Liver (tissue), 9 donors: ENCODE data around the gene RPH3AL. TPM values are rescaled to one million over a fixed set of nuclear protein-coding genes. Genes with fewer than 3 reads are reported as not detected.

ENCODE experiments used
- DNase-seq: peaks from one replicate; pipeline ENCODE4 v3.0.0-alpha.2; 2017; ENCODE audit warnings: low spot score
- H3K27ac ChIP-seq, 2 donors: one replicate each; pipeline ENCODE4 v1.7.0; 2013; ENCODE audit warnings: inconsistent platforms in 2 of 2, low read length in 2 of 2, control low read depth in 1 of 2, low read depth in 1 of 2, mild to moderate bottlenecking in 1 of 2
- H3K27me3 ChIP-seq, 4 donors: one replicate each; pipeline versions ENCODE4 v1.6.1 to v1.7.0; 2013; ENCODE audit warnings: low read length in 3 of 4, inconsistent platforms in 1 of 4, mild to moderate bottlenecking in 1 of 4, moderate library complexity in 1 of 4; ENCODE audit not compliant: control insufficient read depth in 4 of 4, insufficient read depth in 4 of 4
- H3K36me3 ChIP-seq, 4 donors: one replicate each; pipeline versions ENCODE4 v1.6.1 to v1.7.0; 2013; ENCODE audit warnings: low read length in 3 of 4, mild to moderate bottlenecking in 3 of 4, low read depth in 1 of 4, moderate library complexity in 1 of 4; ENCODE audit not compliant: control insufficient read depth in 4 of 4, insufficient read depth in 3 of 4
- H3K4me1 ChIP-seq, 4 donors: one replicate each; pipeline versions ENCODE4 v1.6.1 to v1.7.0; 2013; ENCODE audit warnings: low read length in 3 of 4, mild to moderate bottlenecking in 3 of 4, moderate library complexity in 1 of 4; ENCODE audit not compliant: control insufficient read depth in 4 of 4, insufficient read depth in 4 of 4
- H3K4me3 ChIP-seq, 3 donors: one replicate each; pipeline versions ENCODE4 v1.6.1 to v1.7.0; 2013; ENCODE audit warnings: low read length in 3 of 3, control low read depth in 1 of 3, low read depth in 1 of 3, mild to moderate bottlenecking in 1 of 3
- H3K9ac ChIP-seq, 2 donors: one replicate each; pipeline ENCODE4 v1.7.0; 2013; ENCODE audit warnings: low read length in 2 of 2, mild to moderate bottlenecking in 2 of 2, moderate library complexity in 2 of 2, control low read depth in 1 of 2, low read depth in 1 of 2
- H3K9me3 ChIP-seq, 4 donors: one replicate each; pipeline versions ENCODE4 v1.6.1 to v1.7.0; 2013; ENCODE audit warnings: low read length in 3 of 4; ENCODE audit not compliant: control insufficient read depth in 4 of 4
- ATF3 ChIP-seq: IDR thresholded peaks from 2 replicates; pipeline ENCODE4 v1.6.1; 2016; ENCODE audit warnings: antibody characterized with exemption
- CTCF ChIP-seq: fragments of 150-350 bp; IDR thresholded peaks from 2 replicates; pipeline ENCODE4 v1.5.1; 2017; ENCODE audit warnings: improper control_type of control experiment, low read depth, low read length; ENCODE audit not compliant: missing input control
- EGR1 ChIP-seq, 2 donors: IDR thresholded peaks; 2 replicates each; pipeline ENCODE4 v1.6.1; 2016 to 2018; ENCODE audit warnings: antibody characterized with exemption in 2 of 2, low read depth in 2 of 2
- FOXA1 ChIP-seq: IDR thresholded peaks from 2 replicates; pipeline ENCODE4 v1.6.1; 2016; ENCODE audit warnings: antibody characterized with exemption
- FOXA2 ChIP-seq: IDR thresholded peaks from 2 replicates; pipeline ENCODE4 v1.6.1; 2016; ENCODE audit warnings: antibody characterized with exemption
- GABPA ChIP-seq, 2 donors: IDR thresholded peaks in 1 of 2; conservative IDR thresholded peaks in 1 of 2; 2 replicates each; pipeline ENCODE4 v1.6.1; 2016; ENCODE audit warnings: antibody characterized with exemption in 2 of 2, mild to moderate bottlenecking in 1 of 2, moderate library complexity in 1 of 2
- HNF4A ChIP-seq, 2 donors: conservative IDR thresholded peaks; 2 replicates each; pipeline ENCODE4 v1.6.1; 2016; ENCODE audit warnings: antibody characterized with exemption in 2 of 2, mild to moderate bottlenecking in 2 of 2
- HNF4G ChIP-seq: IDR thresholded peaks from 2 replicates; pipeline ENCODE4 v1.6.1; 2016; ENCODE audit warnings: antibody characterized with exemption
- JUND ChIP-seq, 2 donors: IDR thresholded peaks; 2 replicates each; pipeline ENCODE4 v1.6.1; 2016; ENCODE audit warnings: antibody characterized with exemption in 2 of 2
- MAX ChIP-seq: IDR thresholded peaks from 2 replicates; pipeline ENCODE4 v1.6.1; 2016; ENCODE audit warnings: antibody characterized with exemption
- NR2F2 ChIP-seq: IDR thresholded peaks from 2 replicates; pipeline ENCODE4 v1.6.1; 2016; ENCODE audit warnings: antibody characterized with exemption
- RAD21 ChIP-seq, 2 donors: IDR thresholded peaks; 2 replicates each; pipeline ENCODE4 v1.6.1; 2016; ENCODE audit warnings: antibody characterized with exemption in 2 of 2, mild to moderate bottlenecking in 2 of 2
- REST ChIP-seq: IDR thresholded peaks from 2 replicates; pipeline ENCODE4 v1.6.1; 2016; ENCODE audit warnings: antibody characterized with exemption, mild to moderate bottlenecking
- RXRA ChIP-seq, 2 donors: IDR thresholded peaks; 2 replicates each; pipeline ENCODE4 v1.6.1; 2017 to 2018; ENCODE audit warnings: antibody characterized with exemption in 2 of 2, mild to moderate bottlenecking in 1 of 2
- SP1 ChIP-seq: IDR thresholded peaks from 2 replicates; pipeline ENCODE4 v1.6.1; 2018; ENCODE audit warnings: antibody characterized with exemption, mild to moderate bottlenecking
- TAF1 ChIP-seq: conservative IDR thresholded peaks from 2 replicates; pipeline ENCODE4 v1.6.1; 2016; ENCODE audit warnings: antibody characterized with exemption, mild to moderate bottlenecking
- YY1 ChIP-seq: IDR thresholded peaks from 2 replicates; pipeline ENCODE4 v1.6.1; 2016; ENCODE audit warnings: antibody characterized with exemption, mild to moderate bottlenecking
- ZBTB33 ChIP-seq: IDR thresholded peaks from 2 replicates; pipeline ENCODE4 v1.6.1; 2016; ENCODE audit warnings: antibody characterized with exemption
- WGBS: extraction: QIAGEN DNeasy Blood & Tissue Kit; methylation state at CpG from one replicate; pipeline ENCODE4 v1.1.7; 2013; 5-methylcytosine and 5-hydroxymethylcytosine counted together
- polyA plus RNA-seq, 2 donors: library from polyadenylated mRNA; stranded (reverse) in 1 of 2; unstranded in 1 of 2; fragments of 200-250 nt in 1 of 2; fragments of >200 nt in 1 of 2; fragmentation: Nextera tagmentation in 1 of 2; extraction: Ambion mirVana in 1 of 2; gene quantifications; one replicate each; pipeline versions ENCODE4 v1.2.1 to v1.2.3, GENCODE V29; 2013 to 2015
- total RNA-seq, 2 donors: library from RNA; depleted of rRNA; stranded (reverse); fragments of >200 nt; gene quantifications; one replicate each; pipeline ENCODE4 v1.2.3, GENCODE V29; 2014
- donor health status: healthy.
- donor health status: healthy.
- donor health status: healthy.
- donor health status: healthy.
- donor health status: healthy.

The RPH3AL gene
- total and polyA plus RNA-seq, 4 donors = 8.5 to 52.5 (median 13.9) TPM

- TF ChIP-seq HNF4A (conservative IDR thresholded peaks at IDR 0.05) = peak; percentile 84 to 90
- no peak for TF ChIP-seq FOXA2
- TF ChIP-seq ATF3 = peak; percentile 30
- TF ChIP-seq EGR1 (IDR thresholded peaks at IDR 0.05; ENCODE audit: low read depth in 2 of 2) = peak; percentile 82 to 84
- peak; percentile 26 to 75 for TF ChIP-seq GABPA (IDR thresholded peaks at IDR 0.05 in 1 of 2, conservative IDR thresholded peaks at IDR 0.05 in 1 of 2)
- TF ChIP-seq RAD21 (IDR thresholded peaks at IDR 0.05) = peak; percentile 50 to 67
- peak; percentile 98 for TF ChIP-seq SP1
- TF ChIP-seq RXRA (IDR thresholded peaks at IDR 0.05) = peak; percentile 98 to 99
- peak; percentile 72 for TF ChIP-seq REST
- peak; percentile 99 for TF ChIP-seq MAX
- TF ChIP-seq JUND (IDR thresholded peaks at IDR 0.05) = peak; percentile 59 to 61
- TF ChIP-seq FOXA1 = peak; percentile 80
- TF ChIP-seq TAF1 = no peak
- TF ChIP-seq CTCF = no peak
- peak; percentile 84 for TF ChIP-seq YY1
- TF ChIP-seq ZBTB33 = peak; percentile 84
- peak; percentile 100 for TF ChIP-seq NR2F2
- TF ChIP-seq HNF4G = peak; percentile 67
- H3K4me3 ChIP-seq = peak overlapping the region in 1 of 3 donors; percentile 51
- no peaks in the 10 kb centered on the region for H3K27me3 ChIP-seq
- H3K9me3 ChIP-seq = no peaks in the 10 kb centered on the region
- peaks cover 24 to 64% (median 52%) of the 10 kb centered on the region in 4 donors for H3K4me1 ChIP-seq
- H3K27ac ChIP-seq = peak overlapping the region; percentile 93 to 96
- no peaks in the 10 kb centered on the region for H3K36me3 ChIP-seq
- DNase-seq = peak; percentile 58
- H3K9ac ChIP-seq = peak overlapping the region in 1 of 2 donors; percentile 47
- WGBS = 34% methylated on average over 8 of the region's 8 CpGs
Observed at GRCh38 chr17:350706-351448, 1.7 kb downstream of the RPH3AL start.
